Measurements from ENCODE around the gene TATDN2. TPM values are rescaled to one million over a fixed set of nuclear protein-coding genes. Genes with fewer than 3 reads are reported as not detected.

The TATDN2 gene, protein sequence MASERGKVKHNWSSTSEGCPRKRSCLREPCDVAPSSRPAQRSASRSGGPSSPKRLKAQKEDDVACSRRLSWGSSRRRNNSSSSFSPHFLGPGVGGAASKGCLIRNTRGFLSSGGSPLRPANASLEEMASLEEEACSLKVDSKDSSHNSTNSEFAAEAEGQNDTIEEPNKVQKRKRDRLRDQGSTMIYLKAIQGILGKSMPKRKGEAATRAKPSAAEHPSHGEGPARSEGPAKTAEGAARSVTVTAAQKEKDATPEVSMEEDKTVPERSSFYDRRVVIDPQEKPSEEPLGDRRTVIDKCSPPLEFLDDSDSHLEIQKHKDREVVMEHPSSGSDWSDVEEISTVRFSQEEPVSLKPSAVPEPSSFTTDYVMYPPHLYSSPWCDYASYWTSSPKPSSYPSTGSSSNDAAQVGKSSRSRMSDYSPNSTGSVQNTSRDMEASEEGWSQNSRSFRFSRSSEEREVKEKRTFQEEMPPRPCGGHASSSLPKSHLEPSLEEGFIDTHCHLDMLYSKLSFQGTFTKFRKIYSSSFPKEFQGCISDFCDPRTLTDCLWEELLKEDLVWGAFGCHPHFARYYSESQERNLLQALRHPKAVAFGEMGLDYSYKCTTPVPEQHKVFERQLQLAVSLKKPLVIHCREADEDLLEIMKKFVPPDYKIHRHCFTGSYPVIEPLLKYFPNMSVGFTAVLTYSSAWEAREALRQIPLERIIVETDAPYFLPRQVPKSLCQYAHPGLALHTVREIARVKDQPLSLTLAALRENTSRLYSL
- total RNA-seq (2021; ENCODE audit: unreplicated experiment) (30.4 TPM), Bru-seq, nascent RNA (percentile 74 among the genes with signal in this experiment), BruChase-seq, experiment 1, labeled RNA remaining after a 2-hour chase (percentile 96 among the genes with signal in this experiment), BruChase-seq, experiment 2, labeled RNA remaining after a 6-hour chase (percentile 98 among the genes with signal in this experiment)
- 19.4 TPM for polyA plus RNA-seq (2012; ENCODE audit: insufficient read length)
- long read RNA-seq, full-length matches to known transcripts: 2 of 13 reads
- long read RNA-seq, partial matches to known transcripts: 11 of 13 reads
- long read RNA-seq, other reads (novel, unspliced or antisense): 0 of 13 reads

DNA sequence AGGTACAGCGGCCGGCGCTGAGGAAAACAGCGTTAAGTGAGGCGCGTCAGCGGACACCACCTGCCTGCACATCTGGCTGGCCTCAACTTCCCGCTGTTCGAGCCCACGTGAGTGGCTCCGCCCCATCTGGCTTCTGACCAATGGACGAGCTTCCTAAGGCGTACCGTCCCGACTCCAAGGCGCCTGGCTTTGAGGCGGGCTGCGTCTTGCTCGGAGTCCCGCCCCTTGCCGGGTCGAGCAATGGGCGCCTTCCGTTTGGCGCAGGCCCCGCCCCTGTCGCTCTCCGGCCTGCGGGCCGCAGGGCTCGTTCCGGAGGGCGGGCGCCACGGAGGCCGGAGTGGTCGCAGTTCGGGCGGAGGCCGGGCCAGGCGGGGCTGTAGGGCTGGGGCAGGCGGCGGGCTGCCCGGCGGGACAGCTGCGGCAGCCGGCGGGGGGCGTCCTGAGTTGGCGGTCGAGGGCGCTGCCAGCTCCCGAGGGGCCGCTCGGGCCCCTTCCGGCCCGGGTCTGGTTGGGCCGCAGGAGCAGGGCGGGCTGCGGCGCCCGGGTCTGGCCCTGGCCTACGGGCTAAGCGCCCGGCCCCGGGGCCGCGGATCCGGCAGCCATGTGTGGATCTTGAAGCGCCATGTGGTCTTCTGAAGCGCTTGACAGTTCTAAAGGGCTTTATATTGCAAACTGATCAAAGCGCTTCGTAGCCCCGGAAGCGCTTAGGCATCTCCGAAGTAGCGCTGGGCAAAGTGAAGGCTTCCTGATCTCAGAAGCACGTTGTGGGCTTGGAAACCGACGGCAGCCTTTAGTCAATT, at the start of gene TATDN2:
TSS of gene TATDN2 (plus strand) at position 276 of the 800 bp plus-strand sequence. CDS start 742 bp downstream, outside the sequence.
- H3K9me3 ChIP-seq (ENCODE audit: control insufficient read depth, insufficient read depth, low read depth, low read length): peaks cover 7% of the 10 kb centered on the region
- in situ Hi-C loops (cut with HindIII; ENCODE audit: low pct_unique_long_range_greater_than_20kb, low sequenced_read_pairs) (loop anchor here (10.0 kb wide), 1 partner anchor 84 kb away; the partner anchor contains the start of gene IRAK2), intact Hi-C loops (cut with micrococcal nuclease; ENCODE audit: unreplicated experiment) (no loop called here)
- TF ChIP-seq POLR2AphosphoS5 (IDR thresholded peaks at IDR 0.05; ENCODE audit: low read depth, low read length) (peak; percentile 63), SIN3A (IDR thresholded peaks at IDR 0.05; ENCODE audit: borderline replicate concordance, insufficient read depth, low read depth, low read length) (no peak), TCF7L2 (IDR thresholded peaks at IDR 0.05; ENCODE audit: low read depth, low read length) (peak; percentile 53; the same call in 1 of the 2 replicates)
- TF ChIP-seq, protein P1, sequence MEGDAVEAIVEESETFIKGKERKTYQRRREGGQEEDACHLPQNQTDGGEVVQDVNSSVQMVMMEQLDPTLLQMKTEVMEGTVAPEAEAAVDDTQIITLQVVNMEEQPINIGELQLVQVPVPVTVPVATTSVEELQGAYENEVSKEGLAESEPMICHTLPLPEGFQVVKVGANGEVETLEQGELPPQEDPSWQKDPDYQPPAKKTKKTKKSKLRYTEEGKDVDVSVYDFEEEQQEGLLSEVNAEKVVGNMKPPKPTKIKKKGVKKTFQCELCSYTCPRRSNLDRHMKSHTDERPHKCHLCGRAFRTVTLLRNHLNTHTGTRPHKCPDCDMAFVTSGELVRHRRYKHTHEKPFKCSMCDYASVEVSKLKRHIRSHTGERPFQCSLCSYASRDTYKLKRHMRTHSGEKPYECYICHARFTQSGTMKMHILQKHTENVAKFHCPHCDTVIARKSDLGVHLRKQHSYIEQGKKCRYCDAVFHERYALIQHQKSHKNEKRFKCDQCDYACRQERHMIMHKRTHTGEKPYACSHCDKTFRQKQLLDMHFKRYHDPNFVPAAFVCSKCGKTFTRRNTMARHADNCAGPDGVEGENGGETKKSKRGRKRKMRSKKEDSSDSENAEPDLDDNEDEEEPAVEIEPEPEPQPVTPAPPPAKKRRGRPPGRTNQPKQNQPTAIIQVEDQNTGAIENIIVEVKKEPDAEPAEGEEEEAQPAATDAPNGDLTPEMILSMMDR (IDR thresholded peaks at IDR 0.05): no peak
- TF ChIP-seq, protein P2, sequence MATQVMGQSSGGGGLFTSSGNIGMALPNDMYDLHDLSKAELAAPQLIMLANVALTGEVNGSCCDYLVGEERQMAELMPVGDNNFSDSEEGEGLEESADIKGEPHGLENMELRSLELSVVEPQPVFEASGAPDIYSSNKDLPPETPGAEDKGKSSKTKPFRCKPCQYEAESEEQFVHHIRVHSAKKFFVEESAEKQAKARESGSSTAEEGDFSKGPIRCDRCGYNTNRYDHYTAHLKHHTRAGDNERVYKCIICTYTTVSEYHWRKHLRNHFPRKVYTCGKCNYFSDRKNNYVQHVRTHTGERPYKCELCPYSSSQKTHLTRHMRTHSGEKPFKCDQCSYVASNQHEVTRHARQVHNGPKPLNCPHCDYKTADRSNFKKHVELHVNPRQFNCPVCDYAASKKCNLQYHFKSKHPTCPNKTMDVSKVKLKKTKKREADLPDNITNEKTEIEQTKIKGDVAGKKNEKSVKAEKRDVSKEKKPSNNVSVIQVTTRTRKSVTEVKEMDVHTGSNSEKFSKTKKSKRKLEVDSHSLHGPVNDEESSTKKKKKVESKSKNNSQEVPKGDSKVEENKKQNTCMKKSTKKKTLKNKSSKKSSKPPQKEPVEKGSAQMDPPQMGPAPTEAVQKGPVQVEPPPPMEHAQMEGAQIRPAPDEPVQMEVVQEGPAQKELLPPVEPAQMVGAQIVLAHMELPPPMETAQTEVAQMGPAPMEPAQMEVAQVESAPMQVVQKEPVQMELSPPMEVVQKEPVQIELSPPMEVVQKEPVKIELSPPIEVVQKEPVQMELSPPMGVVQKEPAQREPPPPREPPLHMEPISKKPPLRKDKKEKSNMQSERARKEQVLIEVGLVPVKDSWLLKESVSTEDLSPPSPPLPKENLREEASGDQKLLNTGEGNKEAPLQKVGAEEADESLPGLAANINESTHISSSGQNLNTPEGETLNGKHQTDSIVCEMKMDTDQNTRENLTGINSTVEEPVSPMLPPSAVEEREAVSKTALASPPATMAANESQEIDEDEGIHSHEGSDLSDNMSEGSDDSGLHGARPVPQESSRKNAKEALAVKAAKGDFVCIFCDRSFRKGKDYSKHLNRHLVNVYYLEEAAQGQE (IDR thresholded peaks at IDR 0.05; ENCODE audit: insufficient read depth in 1 of 2, low read depth in 2 of 2, low read length in 1 of 2): no peak
- DNase-seq (ENCODE audit: low read depth, low spot score) (peak; percentile 77), ATAC-seq (peak; percentile 98)
- BruUV-seq (replicated peaks): no TSS peak
- peak within 1 kb of the TSS; percentile 85 for H3K27ac ChIP-seq (ENCODE audit: low read length)
- no peaks in the 10 kb centered on the region for H3K27me3 ChIP-seq (ENCODE audit: control insufficient read depth, insufficient read depth, low read length)
- ChIA-PET POLR2A (no interaction called here), CTCF (interaction anchor here (0.6 kb wide), 1 partner anchor 291 kb away, joined by 5 read pairs; no protein-coding TSS in a partner anchor)
- peak within 1 kb of the TSS; percentile 88 for H3K4me3 ChIP-seq (ENCODE audit: low read depth in 2 of 2, low read length in 2 of 2)
- no peaks in the 10 kb centered on the region; the same call in none of the 2 replicates for H3K36me3 ChIP-seq (ENCODE audit: control insufficient read depth, insufficient read depth, low read length)
- H3K4me1 ChIP-seq (ENCODE audit: control insufficient read depth, insufficient read depth, low read length): peaks cover 4% of the 10 kb centered on the region
